ENCODE data around the gene ILRUN. TPM values are rescaled to one million over a fixed set of nuclear protein-coding genes. Genes with fewer than 3 reads are reported as not detected.
"Not testable (repeated sequence)": the region's sequence is repeated elsewhere in the genome, so short reads cannot be mapped to it uniquely, and the experiment has no call there.

ILRUN gene
- total and polyA plus RNA-seq, 3 donors from 2014 or later, result 82.4 to 101 (median 91.2) TPM

DNA sequence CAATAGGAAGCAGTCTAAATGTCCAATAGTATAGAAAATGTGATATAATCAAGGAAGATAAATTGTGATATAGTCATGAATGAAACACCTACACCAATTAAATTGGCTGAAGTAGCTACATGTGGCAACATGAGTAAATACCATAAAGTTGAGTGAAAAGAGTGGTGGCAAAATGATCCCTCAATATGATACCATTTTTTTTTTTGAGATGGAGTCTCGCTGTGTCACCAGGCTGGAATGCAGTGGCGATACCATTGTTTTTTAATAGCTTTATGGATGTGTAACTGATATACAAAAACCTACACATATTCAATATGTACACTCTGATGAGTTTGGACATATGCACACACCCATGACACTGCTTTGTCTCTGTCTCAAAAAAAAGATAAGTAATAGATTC lies 20.9 kb upstream of the ILRUN start:
- WGBS, 2 donors, result 95 to 97% methylated on average over 2 of the region's 2 CpGs
- Histone ChIP-seq H3K4me1 (no peaks in the 10 kb centered on the region), H3K9me3 (no peaks in the 10 kb centered on the region), H3K27ac (no peak overlapping the region), H3K4me3 (no peak overlapping the region), H3K36me3 (ENCODE audit: low read depth, missing control alignments) (no peaks in the 10 kb centered on the region), H3K27me3 (no peaks in the 10 kb centered on the region)
- intact Hi-C loops (cut with DNase I; ENCODE audit: low total_unique reads), result no loop called here
- TF ChIP-seq, protein P1, sequence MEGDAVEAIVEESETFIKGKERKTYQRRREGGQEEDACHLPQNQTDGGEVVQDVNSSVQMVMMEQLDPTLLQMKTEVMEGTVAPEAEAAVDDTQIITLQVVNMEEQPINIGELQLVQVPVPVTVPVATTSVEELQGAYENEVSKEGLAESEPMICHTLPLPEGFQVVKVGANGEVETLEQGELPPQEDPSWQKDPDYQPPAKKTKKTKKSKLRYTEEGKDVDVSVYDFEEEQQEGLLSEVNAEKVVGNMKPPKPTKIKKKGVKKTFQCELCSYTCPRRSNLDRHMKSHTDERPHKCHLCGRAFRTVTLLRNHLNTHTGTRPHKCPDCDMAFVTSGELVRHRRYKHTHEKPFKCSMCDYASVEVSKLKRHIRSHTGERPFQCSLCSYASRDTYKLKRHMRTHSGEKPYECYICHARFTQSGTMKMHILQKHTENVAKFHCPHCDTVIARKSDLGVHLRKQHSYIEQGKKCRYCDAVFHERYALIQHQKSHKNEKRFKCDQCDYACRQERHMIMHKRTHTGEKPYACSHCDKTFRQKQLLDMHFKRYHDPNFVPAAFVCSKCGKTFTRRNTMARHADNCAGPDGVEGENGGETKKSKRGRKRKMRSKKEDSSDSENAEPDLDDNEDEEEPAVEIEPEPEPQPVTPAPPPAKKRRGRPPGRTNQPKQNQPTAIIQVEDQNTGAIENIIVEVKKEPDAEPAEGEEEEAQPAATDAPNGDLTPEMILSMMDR (IDR thresholded peaks at IDR 0.05), result no peak
- TF ChIP-seq POLR2A (IDR thresholded peaks at IDR 0.05), result no peak
- DNase-seq, result no peak

DNA sequence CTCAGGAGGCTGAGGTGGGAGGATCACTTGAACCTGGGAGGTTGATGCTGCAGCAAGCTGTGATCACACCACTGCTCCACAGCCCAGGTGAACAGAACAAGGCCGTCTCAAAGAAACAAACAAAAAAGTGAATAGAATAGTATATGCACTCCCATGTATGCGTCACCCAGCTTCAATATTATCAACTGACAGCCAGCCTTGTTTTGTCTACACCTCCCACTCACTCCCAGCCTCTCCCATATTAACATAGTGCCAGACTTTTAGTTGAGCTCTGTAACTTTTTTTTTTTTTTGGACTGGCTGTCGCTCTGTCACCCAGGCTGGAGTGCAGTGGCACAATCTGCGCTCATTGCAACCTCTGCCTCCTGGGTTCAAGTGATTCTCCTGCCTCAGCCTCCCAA lies 18.1 kb upstream of the ILRUN start:
- no peaks in the 10 kb centered on the region for H3K36me3 ChIP-seq (ENCODE audit: low read depth, missing control alignments)
- 67 to 68% methylated on average over 4 of the region's 4 CpGs for WGBS, 2 donors
- no peaks in the 10 kb centered on the region for H3K9me3 ChIP-seq
- DNase-seq, result peak; percentile 60
- no peak overlapping the region for H3K27ac ChIP-seq
- H3K4me1 ChIP-seq, result peaks cover 7% of the 10 kb centered on the region
- TF ChIP-seq, protein P1 (IDR thresholded peaks at IDR 0.05), result no peak
- TF ChIP-seq POLR2A (IDR thresholded peaks at IDR 0.05), result no peak
- H3K4me3 ChIP-seq, result no peak overlapping the region
- intact Hi-C loops (cut with DNase I; ENCODE audit: low total_unique reads), result no loop called here
- H3K27me3 ChIP-seq, result no peaks in the 10 kb centered on the region

GRCh38 chr6:34712881-34713280 lies 16.3 kb upstream of the ILRUN start:
- peaks cover 13% of the 10 kb centered on the region for H3K4me1 ChIP-seq
- H3K27ac ChIP-seq; intact Hi-C loops (cut with DNase I; ENCODE audit: low total_unique reads); DNase-seq; H3K4me3 ChIP-seq; H3K27me3 ChIP-seq; H3K9me3 ChIP-seq; H3K36me3 ChIP-seq (ENCODE audit: low read depth, missing control alignments): not testable (repeated sequence)
- 89 to 91% methylated on average over 7 of the region's 7 CpGs for WGBS, 2 donors

GRCh38 chr6:34709386-34709785 lies 12.8 kb upstream of the ILRUN start:
- WGBS, 2 donors, result 17 to 21% methylated on average over 4 to 5 of the region's 5 CpGs
- no peak overlapping the region for H3K4me3 ChIP-seq
- no peaks in the 10 kb centered on the region for H3K27me3 ChIP-seq
- intact Hi-C loops (cut with DNase I; ENCODE audit: low total_unique reads), result no loop called here
- peak; percentile 90 for DNase-seq
- no peaks in the 10 kb centered on the region for H3K36me3 ChIP-seq (ENCODE audit: low read depth, missing control alignments)
- H3K9me3 ChIP-seq, result no peaks in the 10 kb centered on the region
- peaks cover 18% of the 10 kb centered on the region for H3K4me1 ChIP-seq
- no peak for TF ChIP-seq POLR2A (IDR thresholded peaks at IDR 0.05)
- H3K27ac ChIP-seq, result peak overlapping the region; percentile 72 to 78

DNA sequence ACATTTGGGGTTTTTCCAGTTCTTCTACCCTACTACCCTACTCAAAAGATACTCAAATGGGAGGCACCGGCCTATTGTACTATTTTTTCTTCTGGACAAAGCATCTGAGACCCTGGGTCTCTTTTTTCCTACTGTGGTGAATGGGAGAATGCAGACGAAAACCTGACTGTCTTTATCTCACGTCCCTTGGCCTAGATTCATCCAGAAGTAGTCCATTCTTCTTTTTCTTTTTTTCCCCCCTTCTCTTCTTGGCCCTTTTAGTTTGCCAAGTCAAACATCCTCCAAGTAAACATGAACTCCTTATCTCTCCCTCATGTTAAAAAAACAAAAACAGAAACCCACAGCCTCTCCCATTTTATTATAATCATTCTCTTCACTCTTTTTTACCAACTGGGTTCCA lies 8.7 kb upstream of the ILRUN start:
- H3K27ac ChIP-seq, result peak overlapping the region in 1 of 2 donors; percentile 41
- no peaks in the 10 kb centered on the region for H3K27me3 ChIP-seq
- DNase-seq, result no peak
- intact Hi-C loops (cut with DNase I; ENCODE audit: low total_unique reads), result no loop called here
- no peak overlapping the region for H3K4me3 ChIP-seq
- peaks cover 17% of the 10 kb centered on the region for H3K4me1 ChIP-seq
- 34 to 37% methylated on average over 3 of the region's 3 CpGs for WGBS, 2 donors
- TF ChIP-seq POLR2A (IDR thresholded peaks at IDR 0.05), result no peak
- no peaks in the 10 kb centered on the region for H3K36me3 ChIP-seq (ENCODE audit: low read depth, missing control alignments)
- no peaks in the 10 kb centered on the region for H3K9me3 ChIP-seq

GRCh38 chr6:34701199-34701598 lies 4.6 kb upstream of the ILRUN start:
- Histone ChIP-seq H3K27ac (no peak overlapping the region), H3K9me3 (no peaks in the 10 kb centered on the region), H3K27me3 (no peaks in the 10 kb centered on the region), H3K36me3 (ENCODE audit: low read depth, missing control alignments) (no peaks in the 10 kb centered on the region), H3K4me1 (peaks cover 6% of the 10 kb centered on the region), H3K4me3 (no peak overlapping the region)
- WGBS, 2 donors, result 90 to 93% methylated on average over 9 of the region's 9 CpGs
- DNase-seq, result no peak
- TF ChIP-seq, protein P1 (IDR thresholded peaks at IDR 0.05), result no peak
- intact Hi-C loops (cut with DNase I; ENCODE audit: low total_unique reads), result no loop called here

Data from testis (tissue), 3 donors.